Measurements from ENCODE around the gene RERE.

The RERE gene

DNA sequence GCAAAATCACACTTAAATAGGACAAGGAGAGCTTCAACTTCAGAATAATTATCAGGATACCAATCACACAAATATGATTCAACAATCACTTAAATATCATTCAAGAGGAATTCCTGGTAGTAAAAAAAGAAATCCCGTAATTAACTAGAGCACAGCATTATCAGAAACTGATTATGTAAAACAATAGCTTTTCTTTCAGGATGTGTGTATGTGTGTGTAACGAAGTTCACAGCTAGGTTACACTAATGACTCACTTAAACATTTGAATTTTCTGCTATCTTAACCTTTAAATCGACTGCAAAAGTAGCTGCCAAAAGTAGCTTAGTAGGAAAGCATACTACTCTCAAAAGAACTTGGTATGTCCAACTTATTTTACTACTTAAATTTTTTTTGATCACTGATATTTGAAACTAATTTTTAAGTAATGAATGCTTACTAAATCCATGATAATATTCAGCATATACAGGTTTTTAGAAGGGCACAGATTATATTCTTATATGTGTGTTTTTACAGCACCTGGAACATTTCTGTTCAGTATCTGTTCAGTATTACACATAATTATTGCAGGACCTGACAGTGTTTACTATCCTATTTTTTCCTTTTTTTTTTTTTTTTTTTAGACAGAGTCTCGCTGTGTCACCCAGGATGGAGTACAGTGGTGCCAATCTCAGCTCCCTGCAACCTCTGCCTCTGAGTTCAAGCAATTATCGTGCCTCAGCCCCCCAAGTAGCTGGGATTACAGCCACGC is 4.2 kb downstream of the RERE start:
- Histone ChIP-seq H3K4me1 (ENCODE audit: control insufficient read depth, insufficient read depth, low read length) (peaks cover 13% of the 10 kb centered on the region), H3K36me3 (ENCODE audit: control insufficient read depth in 2 of 2, insufficient read depth in 1 of 2, low read length in 2 of 2) (no peaks in the 10 kb centered on the region), H3K9me3 (ENCODE audit: control insufficient read depth, insufficient read depth, low read depth, low read length) (no peaks in the 10 kb centered on the region), H3K27ac (ENCODE audit: extremely low read depth, low read depth, low read length) (no peak overlapping the region), H3K4me3 (ENCODE audit: low read depth, low read length) (no peak overlapping the region)
- ChIA-PET POLR2A (interaction anchor here (0.7 to 1.1 kb wide), 3 partner anchors 8 to 321 kb away, joined by 3 read pairs; no protein-coding TSS in a partner anchor), CTCF (interaction anchor here (0.5 to 1.7 kb wide), 5 partner anchors 10 to 304 kb away, joined by 3 to 13 read pairs (median 3); no protein-coding TSS in a partner anchor)
- TF ChIP-seq, protein P1, sequence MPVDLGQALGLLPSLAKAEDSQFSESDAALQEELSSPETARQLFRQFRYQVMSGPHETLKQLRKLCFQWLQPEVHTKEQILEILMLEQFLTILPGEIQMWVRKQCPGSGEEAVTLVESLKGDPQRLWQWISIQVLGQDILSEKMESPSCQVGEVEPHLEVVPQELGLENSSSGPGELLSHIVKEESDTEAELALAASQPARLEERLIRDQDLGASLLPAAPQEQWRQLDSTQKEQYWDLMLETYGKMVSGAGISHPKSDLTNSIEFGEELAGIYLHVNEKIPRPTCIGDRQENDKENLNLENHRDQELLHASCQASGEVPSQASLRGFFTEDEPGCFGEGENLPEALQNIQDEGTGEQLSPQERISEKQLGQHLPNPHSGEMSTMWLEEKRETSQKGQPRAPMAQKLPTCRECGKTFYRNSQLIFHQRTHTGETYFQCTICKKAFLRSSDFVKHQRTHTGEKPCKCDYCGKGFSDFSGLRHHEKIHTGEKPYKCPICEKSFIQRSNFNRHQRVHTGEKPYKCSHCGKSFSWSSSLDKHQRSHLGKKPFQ (tag by site-specific recombination; IDR thresholded peaks at IDR 0.05): peak; percentile 13; the same call in 1 of the 2 replicates
- TF ChIP-seq, protein P2, sequence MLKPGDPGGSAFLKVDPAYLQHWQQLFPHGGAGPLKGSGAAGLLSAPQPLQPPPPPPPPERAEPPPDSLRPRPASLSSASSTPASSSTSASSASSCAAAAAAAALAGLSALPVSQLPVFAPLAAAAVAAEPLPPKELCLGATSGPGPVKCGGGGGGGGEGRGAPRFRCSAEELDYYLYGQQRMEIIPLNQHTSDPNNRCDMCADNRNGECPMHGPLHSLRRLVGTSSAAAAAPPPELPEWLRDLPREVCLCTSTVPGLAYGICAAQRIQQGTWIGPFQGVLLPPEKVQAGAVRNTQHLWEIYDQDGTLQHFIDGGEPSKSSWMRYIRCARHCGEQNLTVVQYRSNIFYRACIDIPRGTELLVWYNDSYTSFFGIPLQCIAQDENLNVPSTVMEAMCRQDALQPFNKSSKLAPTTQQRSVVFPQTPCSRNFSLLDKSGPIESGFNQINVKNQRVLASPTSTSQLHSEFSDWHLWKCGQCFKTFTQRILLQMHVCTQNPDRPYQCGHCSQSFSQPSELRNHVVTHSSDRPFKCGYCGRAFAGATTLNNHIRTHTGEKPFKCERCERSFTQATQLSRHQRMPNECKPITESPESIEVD (tag by site-specific recombination; IDR thresholded peaks at IDR 0.05): peak; percentile 52
- TF ChIP-seq SP7 (tag by site-specific recombination; IDR thresholded peaks at IDR 0.05): peak; percentile 47; the same call in 1 of the 2 replicates
- TF ChIP-seq GLIS2 (tag by site-specific recombination; IDR thresholded peaks at IDR 0.05): no peak
- TF ChIP-seq, protein P3, sequence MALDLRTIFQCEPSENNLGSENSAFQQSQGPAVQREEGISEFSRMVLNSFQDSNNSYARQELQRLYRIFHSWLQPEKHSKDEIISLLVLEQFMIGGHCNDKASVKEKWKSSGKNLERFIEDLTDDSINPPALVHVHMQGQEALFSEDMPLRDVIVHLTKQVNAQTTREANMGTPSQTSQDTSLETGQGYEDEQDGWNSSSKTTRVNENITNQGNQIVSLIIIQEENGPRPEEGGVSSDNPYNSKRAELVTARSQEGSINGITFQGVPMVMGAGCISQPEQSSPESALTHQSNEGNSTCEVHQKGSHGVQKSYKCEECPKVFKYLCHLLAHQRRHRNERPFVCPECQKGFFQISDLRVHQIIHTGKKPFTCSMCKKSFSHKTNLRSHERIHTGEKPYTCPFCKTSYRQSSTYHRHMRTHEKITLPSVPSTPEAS (tag by site-specific recombination; IDR thresholded peaks at IDR 0.05): 0 out of 2 replicates have a peak, but pooled peaks have one; percentile 64

DNA sequence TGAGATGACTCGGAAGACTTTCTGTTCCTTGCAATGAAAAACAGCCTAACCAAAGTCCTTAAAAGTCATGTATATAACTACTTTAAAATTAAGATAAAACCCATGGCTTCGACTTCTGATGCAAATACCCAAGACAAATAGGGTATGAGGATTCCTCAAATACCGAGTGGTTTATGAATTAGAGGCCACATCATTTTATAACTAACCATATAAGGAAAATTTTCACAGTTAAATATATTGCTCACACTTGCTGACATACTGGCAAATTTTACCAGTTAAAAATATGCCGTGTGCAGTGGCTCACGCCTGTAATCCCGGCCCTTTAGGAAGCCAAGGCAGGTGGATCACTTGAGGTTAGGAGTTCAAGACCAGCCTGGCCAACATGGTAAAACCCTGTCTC is 5.4 kb downstream of the RERE start:
- TF ChIP-seq ZBTB21 (tag by site-specific recombination; IDR thresholded peaks at IDR 0.05) (no peak), ZNF473 (tag by site-specific recombination; IDR thresholded peaks at IDR 0.05) (no peak), ZNF292 (tag by site-specific recombination; IDR thresholded peaks at IDR 0.05; ENCODE audit: borderline replicate concordance, low read depth) (no peak), ZNF654 (tag by site-specific recombination; IDR thresholded peaks at IDR 0.05; ENCODE audit: low read depth) (no peak), KLF10 (tag by site-specific recombination; IDR thresholded peaks at IDR 0.05) (no peak), ZNF311 (tag by site-specific recombination; IDR thresholded peaks at IDR 0.05; ENCODE audit: borderline replicate concordance) (no peak), ZNF366 (tag by site-specific recombination; conservative IDR thresholded peaks at IDR 0.05) (no peak), ZNF24 (tag by site-specific recombination; IDR thresholded peaks at IDR 0.05) (no peak), ZNF544 (tag by site-specific recombination; IDR thresholded peaks at IDR 0.05) (no peak), ZNF423 (tag by site-specific recombination; IDR thresholded peaks at IDR 0.05) (no peak)
- TF ChIP-seq, protein P4, sequence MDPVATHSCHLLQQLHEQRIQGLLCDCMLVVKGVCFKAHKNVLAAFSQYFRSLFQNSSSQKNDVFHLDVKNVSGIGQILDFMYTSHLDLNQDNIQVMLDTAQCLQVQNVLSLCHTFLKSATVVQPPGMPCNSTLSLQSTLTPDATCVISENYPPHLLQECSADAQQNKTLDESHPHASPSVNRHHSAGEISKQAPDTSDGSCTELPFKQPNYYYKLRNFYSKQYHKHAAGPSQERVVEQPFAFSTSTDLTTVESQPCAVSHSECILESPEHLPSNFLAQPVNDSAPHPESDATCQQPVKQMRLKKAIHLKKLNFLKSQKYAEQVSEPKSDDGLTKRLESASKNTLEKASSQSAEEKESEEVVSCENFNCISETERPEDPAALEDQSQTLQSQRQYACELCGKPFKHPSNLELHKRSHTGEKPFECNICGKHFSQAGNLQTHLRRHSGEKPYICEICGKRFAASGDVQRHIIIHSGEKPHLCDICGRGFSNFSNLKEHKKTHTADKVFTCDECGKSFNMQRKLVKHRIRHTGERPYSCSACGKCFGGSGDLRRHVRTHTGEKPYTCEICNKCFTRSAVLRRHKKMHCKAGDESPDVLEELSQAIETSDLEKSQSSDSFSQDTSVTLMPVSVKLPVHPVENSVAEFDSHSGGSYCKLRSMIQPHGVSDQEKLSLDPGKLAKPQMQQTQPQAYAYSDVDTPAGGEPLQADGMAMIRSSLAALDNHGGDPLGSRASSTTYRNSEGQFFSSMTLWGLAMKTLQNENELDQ (tag by site-specific recombination; IDR thresholded peaks at IDR 0.05; ENCODE audit: low read depth): no peak
- TF ChIP-seq, protein P5, sequence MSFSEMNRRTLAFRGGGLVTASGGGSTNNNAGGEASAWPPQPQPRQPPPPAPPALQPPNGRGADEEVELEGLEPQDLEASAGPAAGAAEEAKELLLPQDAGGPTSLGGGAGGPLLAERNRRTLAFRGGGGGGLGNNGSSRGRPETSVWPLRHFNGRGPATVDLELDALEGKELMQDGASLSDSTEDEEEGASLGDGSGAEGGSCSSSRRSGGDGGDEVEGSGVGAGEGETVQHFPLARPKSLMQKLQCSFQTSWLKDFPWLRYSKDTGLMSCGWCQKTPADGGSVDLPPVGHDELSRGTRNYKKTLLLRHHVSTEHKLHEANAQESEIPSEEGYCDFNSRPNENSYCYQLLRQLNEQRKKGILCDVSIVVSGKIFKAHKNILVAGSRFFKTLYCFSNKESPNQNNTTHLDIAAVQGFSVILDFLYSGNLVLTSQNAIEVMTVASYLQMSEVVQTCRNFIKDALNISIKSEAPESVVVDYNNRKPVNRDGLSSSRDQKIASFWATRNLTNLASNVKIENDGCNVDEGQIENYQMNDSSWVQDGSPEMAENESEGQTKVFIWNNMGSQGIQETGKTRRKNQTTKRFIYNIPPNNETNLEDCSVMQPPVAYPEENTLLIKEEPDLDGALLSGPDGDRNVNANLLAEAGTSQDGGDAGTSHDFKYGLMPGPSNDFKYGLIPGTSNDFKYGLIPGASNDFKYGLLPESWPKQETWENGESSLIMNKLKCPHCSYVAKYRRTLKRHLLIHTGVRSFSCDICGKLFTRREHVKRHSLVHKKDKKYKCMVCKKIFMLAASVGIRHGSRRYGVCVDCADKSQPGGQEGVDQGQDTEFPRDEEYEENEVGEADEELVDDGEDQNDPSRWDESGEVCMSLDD (tag by site-specific recombination; IDR thresholded peaks at IDR 0.05): no peak
- TF ChIP-seq, protein P6, sequence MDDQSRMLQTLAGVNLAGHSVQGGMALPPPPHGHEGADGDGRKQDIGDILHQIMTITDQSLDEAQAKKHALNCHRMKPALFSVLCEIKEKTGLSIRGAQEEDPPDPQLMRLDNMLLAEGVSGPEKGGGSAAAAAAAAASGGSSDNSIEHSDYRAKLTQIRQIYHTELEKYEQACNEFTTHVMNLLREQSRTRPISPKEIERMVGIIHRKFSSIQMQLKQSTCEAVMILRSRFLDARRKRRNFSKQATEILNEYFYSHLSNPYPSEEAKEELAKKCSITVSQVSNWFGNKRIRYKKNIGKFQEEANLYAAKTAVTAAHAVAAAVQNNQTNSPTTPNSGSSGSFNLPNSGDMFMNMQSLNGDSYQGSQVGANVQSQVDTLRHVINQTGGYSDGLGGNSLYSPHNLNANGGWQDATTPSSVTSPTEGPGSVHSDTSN (CRISPR knock-in tag; IDR thresholded peaks at IDR 0.05): no peak
- POLR2A ChIA-PET: interaction anchor here (1.1 kb wide), 1 partner anchor 9 kb away, joined by 3 read pairs; no protein-coding TSS in a partner anchor
- no peaks in the 10 kb centered on the region for H3K9me3 ChIP-seq (ENCODE audit: control insufficient read depth, insufficient read depth, low read depth, low read length)
- no peaks in the 10 kb centered on the region for H3K36me3 ChIP-seq (ENCODE audit: control insufficient read depth in 2 of 2, insufficient read depth in 1 of 2, low read length in 2 of 2)
- peaks cover 13% of the 10 kb centered on the region for H3K4me1 ChIP-seq (ENCODE audit: control insufficient read depth, insufficient read depth, low read length)
- CTCF ChIA-PET: interaction anchor here (0.9 to 1.9 kb wide), 4 partner anchors 9 to 429 kb away, joined by 3 to 13 read pairs (median 6); no protein-coding TSS in a partner anchor
- no peak overlapping the region for H3K27ac ChIP-seq (ENCODE audit: extremely low read depth, low read depth, low read length)
- no peak overlapping the region for H3K4me3 ChIP-seq (ENCODE audit: low read depth, low read length)

Measured in HEK293 (cell line).